SW480 (cell line): Measurements from ENCODE around the gene EMC9.

ENCODE experiments used
- DNase-seq: peaks from one replicate; pipeline ENCODE4 v3.0.0-alpha.2; 2016; ENCODE audit warnings: low spot score

EMC9 gene

DNA sequence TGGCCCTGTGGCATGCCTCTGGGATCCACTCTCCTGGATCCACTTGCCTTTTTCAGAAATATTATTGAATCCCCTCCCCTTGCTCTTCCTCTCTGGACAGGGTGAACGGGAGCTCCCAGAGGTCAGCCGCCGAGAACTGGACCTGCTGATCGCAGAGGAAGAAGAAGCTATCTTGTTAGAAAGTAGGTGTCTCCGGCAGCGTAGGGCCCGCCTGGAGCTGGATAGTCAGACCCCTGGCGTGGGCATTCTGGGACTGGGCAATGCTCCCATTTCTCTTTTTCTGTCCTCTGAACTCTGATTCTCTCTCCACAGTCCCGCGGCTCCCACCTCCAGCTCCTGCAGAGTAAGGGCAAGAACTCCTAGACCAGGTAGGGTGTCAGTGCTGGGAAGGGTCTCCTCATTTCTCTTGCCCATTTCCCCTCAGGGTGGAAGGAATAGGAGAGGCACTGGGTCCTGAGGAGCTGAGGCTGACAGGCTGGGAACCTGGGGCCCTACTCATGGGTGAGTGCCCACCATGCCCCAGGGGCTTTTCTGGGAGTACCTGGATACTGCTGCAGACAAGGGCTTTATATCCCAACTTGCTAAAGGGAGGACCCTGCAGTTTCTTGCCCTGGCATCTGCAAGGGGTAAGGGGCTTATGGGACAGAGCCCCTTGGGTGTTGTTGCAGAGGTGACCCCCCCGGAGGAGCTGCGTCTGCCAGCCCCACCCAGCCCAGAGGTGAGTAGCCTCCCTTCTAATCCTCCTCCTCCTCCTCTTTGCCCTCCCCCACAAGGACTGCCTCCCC is 35.8 kb upstream of the EMC9 start:
- DNase-seq, result no peak

- no peak for DNase-seq
Observed at GRCh38 chr14:24176599-24176998, 35.2 kb upstream of the EMC9 start.

DNA sequence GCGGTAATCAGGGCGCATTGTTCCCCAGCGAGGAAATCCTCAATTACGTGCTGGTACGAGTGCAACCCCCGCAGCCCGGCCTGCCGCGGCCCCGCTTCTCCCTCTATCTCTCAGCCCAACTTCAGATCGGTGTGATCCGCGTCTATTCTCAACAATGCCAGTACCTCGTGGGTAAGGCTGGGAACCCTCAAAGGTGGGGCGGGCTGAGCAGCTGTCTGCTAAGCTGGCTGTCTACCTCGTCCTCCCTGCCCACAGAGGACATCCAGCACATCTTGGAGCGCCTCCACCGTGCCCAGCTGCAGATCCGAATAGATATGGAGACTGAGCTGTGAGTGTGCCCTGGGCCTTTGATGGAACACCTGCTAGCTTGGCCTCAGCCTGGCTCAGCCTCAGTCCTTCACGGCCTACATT is 31.5 kb upstream of the EMC9 start:
- DNase-seq, result no peak

DNA sequence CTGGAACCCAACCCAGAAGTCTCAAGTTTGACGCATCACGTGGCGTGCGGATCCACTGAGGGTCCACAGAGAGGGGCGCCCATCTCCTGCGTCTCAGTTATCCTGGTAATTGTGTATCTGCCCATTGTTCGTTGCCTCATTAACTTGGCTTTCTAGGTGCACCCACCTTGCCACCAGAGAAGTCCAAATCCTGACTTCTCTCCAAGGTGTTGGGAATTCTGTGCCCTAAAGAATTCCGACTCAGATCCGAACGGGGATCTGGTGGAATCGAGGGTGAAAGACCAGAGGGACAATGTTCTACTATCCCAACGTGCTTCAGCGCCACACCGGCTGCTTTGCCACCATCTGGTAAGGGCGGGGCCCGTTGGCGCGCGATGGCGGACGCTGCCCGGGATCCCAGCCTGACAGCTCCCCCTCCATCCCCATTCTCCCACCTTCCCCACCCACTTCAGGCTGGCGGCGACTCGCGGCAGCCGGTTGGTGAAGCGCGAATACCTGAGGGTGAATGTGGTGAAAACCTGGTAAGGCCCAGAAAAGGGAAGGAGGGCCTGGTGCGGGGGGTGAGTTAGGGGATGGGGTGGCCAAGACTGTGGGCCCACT is 31.0 kb upstream of the EMC9 start:
- no peak for DNase-seq

DNA sequence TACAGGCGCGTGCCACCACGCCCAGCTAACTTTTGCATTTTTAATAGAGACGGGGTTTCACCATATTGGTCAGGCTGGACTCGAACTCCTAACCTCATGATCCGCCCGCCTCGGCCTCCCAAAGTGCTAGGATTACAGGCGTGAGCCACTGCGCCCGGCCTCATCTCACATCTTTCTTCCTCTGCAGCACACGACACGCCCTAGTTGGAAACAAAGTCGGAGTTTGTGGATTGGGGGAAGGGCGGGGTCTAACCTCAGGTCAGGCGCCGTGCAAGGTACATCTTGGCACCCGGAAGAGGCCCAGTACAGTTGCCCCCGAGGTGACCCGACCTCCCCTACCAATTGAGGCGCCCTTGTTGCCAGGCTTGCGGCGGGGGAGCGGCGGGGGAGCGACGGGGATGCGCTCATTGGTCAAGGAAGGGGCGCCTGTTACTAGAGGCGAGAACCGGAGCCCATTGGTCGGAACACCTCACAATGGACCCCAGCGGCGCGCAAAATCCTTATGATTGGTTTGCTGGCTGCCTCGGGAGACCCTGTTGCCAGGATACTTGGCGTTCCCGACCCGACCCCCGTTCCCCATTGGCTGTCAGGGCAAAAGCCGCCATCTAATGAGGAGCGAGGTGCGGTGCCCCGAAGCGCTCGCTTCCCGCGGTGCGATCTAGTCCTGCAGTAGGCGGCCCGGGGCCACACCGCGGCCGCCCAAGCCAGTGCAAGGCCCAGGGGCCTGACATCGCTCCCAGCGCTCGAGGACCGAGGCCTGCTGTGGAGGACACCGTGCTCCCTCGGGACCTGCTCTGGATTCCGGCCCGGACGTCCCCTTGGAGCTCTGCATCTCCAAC is 30.2 kb upstream of the EMC9 start, which contains the start of gene REC8:
REC8 (plus strand) TSS at position 659 of the 839 bp plus-strand sequence. CDS start 473 bp downstream, outside the sequence.
- no peak for DNase-seq

DNA sequence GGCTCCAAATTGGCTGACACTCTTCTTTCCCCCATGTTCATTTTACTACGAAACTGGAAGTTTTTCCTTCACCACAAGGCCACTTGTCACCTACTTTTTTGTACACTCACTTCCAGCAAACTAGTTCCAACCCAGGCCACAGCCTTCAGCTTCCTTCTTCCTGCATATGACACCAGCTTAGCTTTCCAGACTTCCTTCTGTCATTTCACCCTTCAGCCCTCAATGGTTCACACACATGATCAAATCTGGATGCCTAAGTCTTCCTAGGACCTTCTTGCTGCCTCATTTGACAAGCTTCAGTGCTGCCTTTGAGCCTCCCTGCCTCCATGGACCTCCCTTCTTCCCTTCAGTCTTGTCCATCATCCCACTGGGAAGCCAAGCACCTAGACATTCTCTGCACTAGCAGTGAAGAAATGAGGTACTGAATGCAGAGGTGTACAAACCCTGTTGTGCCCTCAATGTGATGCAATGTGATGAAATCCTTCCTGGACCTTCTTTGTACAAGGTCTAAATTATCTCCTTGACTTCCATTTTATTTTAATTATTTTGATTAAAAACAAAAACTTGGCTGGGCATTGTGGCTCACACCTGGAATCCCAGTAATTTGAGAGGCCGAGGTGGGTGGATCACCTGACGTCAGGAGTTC is 26.2 kb upstream of the EMC9 start:
- DNase-seq, result no peak

DNA sequence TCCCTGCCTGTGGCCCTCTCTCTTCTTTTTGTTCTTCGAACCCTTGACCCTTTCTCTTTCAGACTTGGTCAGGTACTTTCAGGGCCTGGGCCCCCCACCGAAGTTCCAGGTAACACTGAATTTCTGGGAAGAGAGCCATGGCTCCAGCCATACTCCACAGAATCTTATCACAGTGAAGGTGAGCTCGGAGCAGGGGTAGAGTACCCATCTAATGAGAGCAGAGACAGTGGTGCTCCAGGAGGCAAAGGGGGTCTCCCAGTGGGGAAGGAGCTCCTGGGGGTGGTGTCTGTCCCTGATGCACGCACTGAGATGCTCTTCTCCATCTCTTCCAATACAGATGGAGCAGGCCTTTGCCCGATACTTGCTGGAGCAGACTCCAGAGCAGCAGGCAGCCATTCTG is 24.4 kb upstream of the EMC9 start:
- DNase-seq, result no peak

DNA sequence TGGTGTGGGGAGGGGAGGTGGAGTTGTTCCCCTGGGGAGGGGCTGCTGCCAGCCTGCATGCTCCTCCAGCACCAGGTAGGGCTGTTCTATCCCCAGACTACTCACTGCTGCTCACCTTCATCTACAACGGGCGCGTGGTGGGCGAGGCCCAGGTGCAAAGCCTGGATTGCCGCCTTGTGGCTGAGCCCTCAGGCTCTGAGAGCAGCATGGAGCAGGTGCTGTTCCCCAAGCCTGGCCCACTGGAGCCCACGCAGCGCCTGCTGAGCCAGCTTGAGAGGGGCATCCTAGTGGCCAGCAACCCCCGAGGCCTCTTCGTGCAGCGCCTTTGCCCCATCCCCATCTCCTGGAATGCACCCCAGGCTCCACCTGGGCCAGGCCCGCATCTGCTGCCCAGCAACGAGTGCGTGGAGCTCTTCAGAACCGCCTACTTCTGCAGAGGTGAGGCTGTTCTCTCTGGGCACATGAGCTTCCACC is 23.2 kb upstream of the EMC9 start:
- DNase-seq, result no peak

DNA sequence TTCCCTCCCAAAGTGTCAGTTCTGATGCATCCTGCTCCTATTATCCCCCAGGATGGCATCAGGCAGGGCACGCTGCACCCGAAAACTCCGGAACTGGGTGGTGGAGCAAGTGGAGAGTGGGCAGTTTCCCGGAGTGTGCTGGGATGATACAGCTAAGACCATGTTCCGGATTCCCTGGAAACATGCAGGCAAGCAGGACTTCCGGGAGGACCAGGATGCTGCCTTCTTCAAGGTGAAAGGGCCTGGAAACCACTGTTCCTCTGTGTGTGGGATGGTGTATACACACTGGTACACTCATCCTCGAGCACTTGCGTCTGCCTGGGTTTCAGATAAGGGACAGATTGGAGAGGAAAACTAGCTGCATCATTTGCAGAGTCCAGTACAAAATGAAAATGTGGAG is 20.7 kb upstream of the EMC9 start:
- no peak for DNase-seq

DNA sequence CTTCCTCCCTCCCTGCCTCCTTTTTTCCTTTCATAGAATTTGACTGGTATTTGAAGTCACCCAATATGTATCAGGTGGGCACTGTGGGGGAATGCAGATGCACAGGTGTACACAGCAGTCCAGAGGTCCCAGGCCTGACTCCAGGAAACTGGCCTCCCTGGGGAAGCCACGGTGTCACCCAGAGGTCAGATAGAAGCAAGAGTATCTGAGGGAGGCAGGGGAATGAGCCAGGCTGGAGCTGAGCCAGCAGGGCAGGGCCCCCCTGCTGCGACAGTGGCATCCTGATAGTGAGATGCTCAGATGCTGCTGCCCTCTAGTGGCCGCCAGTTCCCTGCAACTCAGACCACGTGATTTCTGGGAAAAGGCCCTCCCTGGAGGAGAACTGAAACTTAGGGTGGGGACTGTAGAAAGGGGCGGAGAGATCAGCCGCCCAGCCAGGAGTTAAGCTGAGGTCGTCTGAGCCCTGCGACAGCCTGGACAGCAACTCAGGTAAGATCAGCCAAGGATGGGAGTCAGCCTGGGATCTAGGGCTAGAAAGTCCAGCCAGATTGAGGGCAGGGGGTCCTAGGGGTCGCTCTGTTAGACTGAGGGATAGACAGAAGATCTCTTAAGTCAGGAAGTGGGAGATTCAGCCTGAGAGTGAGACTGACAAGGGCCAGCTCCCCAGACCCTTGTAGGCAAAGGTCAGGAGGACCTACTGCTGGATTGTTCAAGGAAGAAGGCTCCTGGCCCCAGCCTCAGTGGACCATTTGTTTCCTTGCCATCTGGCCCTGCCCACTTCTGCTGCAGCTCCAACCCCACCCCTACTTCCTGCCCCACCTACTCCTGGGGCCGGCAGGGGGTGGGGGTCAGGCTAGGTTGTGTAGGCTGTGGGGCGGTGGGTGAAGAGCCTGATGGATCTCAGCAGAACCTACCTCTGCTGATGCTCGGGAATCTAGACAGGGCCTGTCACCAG is 19.7 kb upstream of the EMC9 start, which contains the start of gene IRF9:
IRF9 (plus strand) TSS at position 416 of the 955 bp plus-strand sequence. CDS start 880 bp downstream, outside the sequence.
- DNase-seq, result peak; percentile 90

GRCh38 chr14:24160499-24160849 is 19.1 kb upstream of the EMC9 start:
- DNase-seq, result no peak

DNA sequence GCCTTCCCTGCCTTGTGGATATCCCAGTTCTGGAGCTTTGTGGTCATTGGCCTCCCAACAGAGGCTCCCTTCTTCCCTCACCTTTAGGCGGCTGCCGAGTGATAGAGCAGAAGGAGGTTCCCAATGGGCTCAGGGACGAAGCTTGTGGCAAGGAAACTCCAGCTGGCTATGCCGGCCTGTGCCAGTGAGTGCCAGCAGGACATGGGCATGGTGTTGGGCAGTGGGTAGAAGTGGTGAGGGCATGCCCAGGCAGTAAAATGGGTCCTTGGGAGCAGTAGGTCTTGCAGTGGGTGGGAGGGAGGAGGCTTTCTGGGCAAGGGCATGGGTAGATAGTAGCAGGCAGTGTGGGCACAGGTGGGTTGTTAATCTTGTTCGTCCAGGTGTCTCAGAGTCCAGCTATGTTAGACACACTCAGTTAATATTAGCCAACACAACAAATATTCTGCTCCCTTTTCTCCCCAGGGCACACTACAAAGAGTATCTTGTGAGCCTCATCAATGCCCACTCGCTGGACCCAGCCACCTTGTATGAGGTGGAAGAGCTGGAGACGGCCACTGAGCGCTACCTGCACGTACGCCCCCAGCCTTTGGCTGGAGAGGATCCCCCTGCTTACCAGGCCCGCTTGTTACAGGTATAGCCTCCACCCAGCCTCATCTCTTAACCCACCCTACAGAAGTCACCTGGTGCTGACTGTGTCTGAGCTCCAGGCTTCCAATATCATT is 18.5 kb upstream of the EMC9 start:
- DNase-seq, result no peak

- DNase-seq, result no peak
Observed at GRCh38 chr14:24157331-24157730, 15.9 kb upstream of the EMC9 start.

GRCh38 chr14:24156840-24157239 is 15.4 kb upstream of the EMC9 start:
- DNase-seq, result no peak

- DNase-seq, result no peak
Observed at GRCh38 chr14:24155100-24155499, 13.7 kb upstream of the EMC9 start.

DNA sequence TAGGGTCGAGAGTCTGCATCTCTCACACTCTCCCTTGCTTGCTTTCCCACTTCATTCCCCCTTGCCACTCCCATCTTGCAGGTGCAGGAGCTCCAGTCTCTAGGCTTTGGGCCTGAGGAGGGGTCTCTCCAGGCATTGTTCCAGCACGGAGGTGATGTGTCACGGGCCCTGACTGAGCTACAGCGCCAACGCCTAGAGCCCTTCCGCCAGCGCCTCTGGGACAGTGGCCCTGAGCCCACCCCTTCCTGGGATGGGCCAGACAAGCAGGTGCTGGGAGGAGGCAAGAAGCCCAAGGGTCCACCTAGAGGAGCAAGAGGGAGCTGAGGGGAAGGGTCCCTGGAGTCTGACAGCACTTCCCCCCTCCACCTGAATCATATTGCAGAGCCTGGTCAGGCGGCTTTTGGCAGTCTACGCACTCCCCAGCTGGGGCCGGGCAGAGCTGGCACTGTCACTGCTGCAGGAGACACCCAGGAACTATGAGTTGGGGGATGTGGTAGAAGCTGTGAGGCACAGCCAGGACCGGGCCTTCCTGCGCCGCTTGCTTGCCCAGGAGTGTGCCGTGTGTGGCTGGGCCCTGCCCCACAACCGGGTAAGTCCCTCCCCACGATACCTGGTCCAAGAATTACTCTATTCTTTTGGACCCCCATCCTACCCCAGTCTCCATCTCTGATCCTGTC is 10.2 kb upstream of the EMC9 start:
- no peak for DNase-seq

GRCh38 chr14:24150993-24151392 is 9.6 kb upstream of the EMC9 start:
- no peak for DNase-seq

DNA sequence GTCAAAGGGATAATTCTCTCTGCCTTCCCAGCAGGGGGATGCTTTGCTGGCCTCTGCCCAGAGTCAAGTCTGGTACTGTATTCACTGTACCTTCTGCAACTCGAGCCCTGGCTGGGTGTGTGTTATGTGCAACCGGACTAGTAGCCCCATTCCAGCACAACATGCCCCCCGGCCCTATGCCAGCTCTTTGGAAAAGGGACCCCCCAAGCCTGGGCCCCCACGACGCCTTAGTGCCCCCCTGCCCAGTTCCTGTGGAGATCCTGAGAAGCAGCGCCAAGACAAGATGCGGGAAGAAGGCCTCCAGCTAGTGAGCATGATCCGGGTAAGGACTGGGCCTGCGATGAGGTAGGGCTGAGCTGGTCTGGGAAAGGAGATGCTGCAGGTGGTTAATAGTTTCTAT is 9.2 kb upstream of the EMC9 start:
- no peak for DNase-seq

GRCh38 chr14:24150061-24150460 is 8.7 kb upstream of the EMC9 start:
- DNase-seq, result no peak
